Esophagus (tissue), 2 donors: Measurements from ENCODE around the gene DOCK11. TPM values are rescaled to one million over a fixed set of nuclear protein-coding genes. Genes with fewer than 3 reads are reported as not detected.
"Not testable (repeated sequence)": the region's sequence is repeated elsewhere in the genome, so short reads cannot be mapped to it uniquely, and the experiment has no call there.

Experiments
- H3K27ac ChIP-seq, 2 donors: one replicate each; pipeline ENCODE4 v1.5.1; 2013; ENCODE audit warnings: low read depth in 2 of 2, mild to moderate bottlenecking in 2 of 2, inconsistent platforms in 1 of 2, low read length in 1 of 2, moderate library complexity in 1 of 2
- H3K27me3 ChIP-seq, 2 donors: one replicate each; pipeline ENCODE4 v1.6.1; 2013; ENCODE audit warnings: low read length in 2 of 2, control low read depth in 1 of 2, mild to moderate bottlenecking in 1 of 2; ENCODE audit not compliant: insufficient read depth in 2 of 2, control insufficient read depth in 1 of 2
- H3K36me3 ChIP-seq, 2 donors: one replicate each; pipeline ENCODE4 v1.6.1; 2013; ENCODE audit warnings: low read length in 1 of 2; ENCODE audit not compliant: control insufficient read depth in 2 of 2, insufficient read depth in 2 of 2
- H3K4me1 ChIP-seq, 2 donors: one replicate each; pipeline ENCODE4 v1.6.1; 2013; ENCODE audit warnings: low read length in 1 of 2; ENCODE audit not compliant: control insufficient read depth in 2 of 2, insufficient read depth in 2 of 2
- H3K4me3 ChIP-seq, 2 donors: one replicate each; pipeline ENCODE4 v1.5.1; 2013; ENCODE audit warnings: low read length in 2 of 2, mild to moderate bottlenecking in 2 of 2, low read depth in 1 of 2, moderate library complexity in 1 of 2
- H3K9me3 ChIP-seq, 2 donors: one replicate each; pipeline ENCODE4 v1.6.1; 2013; ENCODE audit warnings: mild to moderate bottlenecking in 2 of 2, low read depth in 1 of 2, low read length in 1 of 2, moderate library complexity in 1 of 2; ENCODE audit not compliant: control insufficient read depth in 2 of 2, insufficient read depth in 1 of 2
- WGBS, 2 donors: extraction: QIAGEN DNeasy Blood & Tissue Kit; methylation state at CpG; one replicate each; pipeline ENCODE4 v1.1.7; 2013; 5-methylcytosine and 5-hydroxymethylcytosine counted together
- polyA plus RNA-seq, 2 donors: library from polyadenylated mRNA; stranded (reverse); fragments of 200-250 nt; gene quantifications; one replicate each; pipeline ENCODE4 v1.2.3, GENCODE V29; 2013
- donor health status: healthy with polysubstance abuse.
- donor health status: Bipolar disorder and iron deficiency.

The DOCK11 gene
- 1 to 10 TPM; 3.3 to 3.7 TPM for polyA plus RNA-seq

GRCh38 chrX:118495061-118495921 lies at the start of gene DOCK11:
TSS of gene DOCK11 (plus strand) at chrX:118495815. CDS start at chrX:118495972, 157 bp downstream.
- 6 to 33% methylated on average over 62 to 64 of the region's 64 CpGs for WGBS, 2 donors
- H3K27ac ChIP-seq = peak within 1 kb of the TSS; percentile 65 to 85

GRCh38 chrX:118448273-118448783 lies 47.3 kb upstream of the DOCK11 start:
- Histone ChIP-seq H3K4me1 (no peaks in the 10 kb centered on the region), H3K9me3 (no peaks in the 10 kb centered on the region), H3K27ac (no peak overlapping the region), H3K27me3 (no peaks in the 10 kb centered on the region), H3K36me3 (peaks cover 3 to 4% of the 10 kb centered on the region in 2 donors), H3K4me3 (no peak overlapping the region)
- 53 to 76% methylated on average over 3 of the region's 3 CpGs for WGBS, 2 donors

More at GRCh38 chrX:118495061-118495921, at the start of gene DOCK11:
- H3K9me3 ChIP-seq = no peaks in the 10 kb centered on the region
- H3K36me3 ChIP-seq = no peaks in the 10 kb centered on the region
- H3K27me3 ChIP-seq = no peaks in the 10 kb centered on the region
- H3K4me3 ChIP-seq = peak within 1 kb of the TSS; percentile 49 to 74
- peaks cover 0 to 2% of the 10 kb centered on the region in 2 donors for H3K4me1 ChIP-seq

GRCh38 chrX:118455013-118455412 lies 40.6 kb upstream of the DOCK11 start:
- H3K27ac ChIP-seq = no peak overlapping the region
- 62 to 72% methylated on average over 3 of the region's 3 CpGs for WGBS, 2 donors
- no peaks in the 10 kb centered on the region for H3K9me3 ChIP-seq
- H3K4me1 ChIP-seq = no peaks in the 10 kb centered on the region
- no peaks in the 10 kb centered on the region for H3K27me3 ChIP-seq
- no peaks in the 10 kb centered on the region for H3K36me3 ChIP-seq
- H3K4me3 ChIP-seq = no peak overlapping the region

DNA sequence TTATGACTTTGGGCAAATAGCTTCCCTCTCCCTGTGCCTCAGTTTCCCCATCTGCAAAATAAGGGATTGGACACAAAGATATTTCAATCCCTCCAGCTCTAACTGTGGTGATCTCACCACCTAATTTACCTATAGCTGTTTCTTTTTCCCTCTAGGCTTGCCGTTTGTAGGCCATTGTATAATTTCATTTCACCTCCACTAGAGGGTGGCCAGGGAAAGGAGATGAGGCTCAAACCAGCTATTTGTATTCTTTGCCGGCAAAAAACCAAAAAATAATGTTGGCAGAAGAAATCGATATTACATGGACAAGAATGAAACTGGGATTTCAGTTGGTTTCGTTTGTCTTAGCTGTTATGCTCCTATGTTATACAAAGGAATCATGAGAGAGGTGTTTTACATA lies 36.1 kb upstream of the DOCK11 start:
- no peaks in the 10 kb centered on the region for H3K4me1 ChIP-seq
- H3K9me3 ChIP-seq = no peaks in the 10 kb centered on the region
- H3K27me3 ChIP-seq = no peaks in the 10 kb centered on the region
- no peak overlapping the region for H3K4me3 ChIP-seq
- H3K36me3 ChIP-seq = no peaks in the 10 kb centered on the region
- no peak overlapping the region for H3K27ac ChIP-seq
- 1 to 22% methylated on average over 4 of the region's 4 CpGs for WGBS, 2 donors

DNA sequence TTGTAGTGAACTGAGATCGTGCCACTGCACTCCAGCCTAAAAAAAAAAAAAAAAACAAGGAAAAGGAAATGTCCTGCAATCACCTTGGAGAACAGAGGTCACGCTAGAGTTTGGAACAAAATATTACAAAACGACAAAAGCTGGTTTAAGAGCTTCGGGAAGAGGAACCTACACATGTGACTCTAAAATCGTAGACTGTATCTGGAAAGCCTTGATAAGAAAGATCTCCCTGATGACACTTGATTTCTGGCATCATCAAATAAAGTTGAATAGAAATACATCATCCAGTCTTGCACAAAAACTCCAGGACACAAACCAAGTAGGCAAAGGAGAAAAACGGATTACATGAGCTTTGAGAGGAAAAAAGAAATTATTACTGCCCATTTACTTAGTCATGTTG lies 31.1 kb upstream of the DOCK11 start:
- no peak overlapping the region for H3K27ac ChIP-seq
- no peak overlapping the region for H3K4me3 ChIP-seq
- H3K36me3 ChIP-seq = no peaks in the 10 kb centered on the region
- no peaks in the 10 kb centered on the region for H3K27me3 ChIP-seq
- WGBS, 2 donors = 60 to 68% methylated on average over 6 of the region's 6 CpGs
- no peaks in the 10 kb centered on the region for H3K9me3 ChIP-seq
- H3K4me1 ChIP-seq = no peaks in the 10 kb centered on the region

GRCh38 chrX:118468122-118468521 lies 27.5 kb upstream of the DOCK11 start:
- Histone ChIP-seq H3K9me3 (no peaks in the 10 kb centered on the region), H3K27ac (no peak overlapping the region), H3K4me3 (no peak overlapping the region), H3K36me3 (no peaks in the 10 kb centered on the region), H3K4me1 (no peaks in the 10 kb centered on the region), H3K27me3 (no peaks in the 10 kb centered on the region)
- 73 to 76% methylated on average over 7 of the region's 7 CpGs for WGBS, 2 donors

DNA sequence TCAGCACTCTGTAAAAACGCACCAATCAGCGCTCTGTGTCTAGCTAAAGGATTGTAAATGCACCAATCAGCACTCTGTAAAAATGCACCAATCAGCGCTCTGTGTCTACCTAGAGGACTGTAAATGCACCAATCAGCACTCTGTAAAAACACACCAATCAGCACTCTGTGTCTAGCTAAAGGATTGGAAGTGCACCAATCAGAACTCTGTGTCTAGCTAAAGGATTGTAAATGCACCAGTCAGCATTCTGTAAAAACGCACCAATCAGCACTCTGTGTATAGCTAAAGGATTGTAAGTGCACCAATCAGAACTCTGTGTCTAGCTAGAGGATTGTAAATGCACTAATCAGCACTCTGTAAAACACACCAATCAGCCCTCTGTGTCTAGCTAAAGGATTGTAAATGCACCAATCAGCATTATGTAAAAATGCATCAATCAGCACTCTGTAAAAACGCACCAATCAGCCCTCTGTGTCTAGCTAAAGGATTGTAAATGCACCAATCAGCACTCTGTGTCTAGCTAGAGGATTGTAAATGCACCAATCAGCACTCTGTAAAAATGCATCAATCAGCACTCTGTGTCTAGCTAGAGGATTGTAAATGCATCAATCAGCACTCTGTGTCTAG lies 24.8 kb upstream of the DOCK11 start:
- H3K4me1 ChIP-seq, H3K9me3 ChIP-seq, H3K4me3 ChIP-seq, H3K27ac ChIP-seq, H3K36me3 ChIP-seq, H3K27me3 ChIP-seq: not testable (repeated sequence)
- whole genome bisulfite sequencing, 2 donors = 92 to 94% methylated on average over 5 of the region's 5 CpGs

GRCh38 chrX:118474586-118474985 lies 21.0 kb upstream of the DOCK11 start:
- 63 to 67% methylated on average over 6 of the region's 6 CpGs for WGBS, 2 donors
- H3K9me3 ChIP-seq = no peaks in the 10 kb centered on the region
- no peaks in the 10 kb centered on the region for H3K36me3 ChIP-seq
- no peak overlapping the region for H3K4me3 ChIP-seq
- no peaks in the 10 kb centered on the region for H3K4me1 ChIP-seq
- no peak overlapping the region for H3K27ac ChIP-seq
- H3K27me3 ChIP-seq = no peaks in the 10 kb centered on the region

GRCh38 chrX:118475903-118476302 lies 19.7 kb upstream of the DOCK11 start:
- WGBS, 2 donors = 81 to 85% methylated on average over 4 of the region's 4 CpGs
- no peaks in the 10 kb centered on the region for H3K27me3 ChIP-seq
- no peaks in the 10 kb centered on the region for H3K36me3 ChIP-seq
- H3K4me3 ChIP-seq = no peak overlapping the region
- no peak overlapping the region for H3K27ac ChIP-seq
- no peaks in the 10 kb centered on the region for H3K4me1 ChIP-seq
- no peaks in the 10 kb centered on the region for H3K9me3 ChIP-seq
